Measurements from ENCODE around the gene C1orf56. TPM values are rescaled to one million over a fixed set of nuclear protein-coding genes. Genes with fewer than 3 reads are reported as not detected.

The C1orf56 gene
- polyA plus RNA-seq, 2 of the 4 experiments (the other 2 are of a cell fraction), result 2.9 to 6.6 TPM

GRCh38 chr1:151060657-151061421, 13.3 kb downstream of the C1orf56 start:
- FAIRE-seq (no peak), ATAC-seq (peak; percentile 1 to 48; a peak in 3 of 6 replicates), DNase-seq (ENCODE audit: low read depth in 1 of 2, low spot score in 1 of 2) (peak in 1 of 2 experiments; percentile 64)
- TF ChIP-seq MAFK (IDR thresholded peaks at IDR 0.05; ENCODE audit: partially characterized antibody), result peak; percentile 63
- no peak for TF ChIP-seq CHD2 (IDR thresholded peaks at IDR 0.05; ENCODE audit: low read length, partially characterized antibody)
- TF ChIP-seq EHMT2 (IDR thresholded peaks at IDR 0.05; ENCODE audit: low read depth), result no peak
- no peak for TF ChIP-seq HOXB13 (CRISPR knock-in tag; IDR thresholded peaks at IDR 0.05; ENCODE audit: low read depth)
- TF ChIP-seq CBX8 (IDR thresholded peaks at IDR 0.05), result no peak
- no peak for TF ChIP-seq TP53 (CRISPR knock-in tag; IDR thresholded peaks at IDR 0.05)
- TF ChIP-seq EP300 (IDR thresholded peaks at IDR 0.05), result no peak
- TF ChIP-seq MAX (IDR thresholded peaks at IDR 0.05), result peak; percentile 35; the same call in 1 of the 2 replicates
- no peak for TF ChIP-seq KDM1A (IDR thresholded peaks at IDR 0.05; ENCODE audit: low read depth)
- H3K9me3 ChIP-seq, result no peaks in the 10 kb centered on the region
- peak overlapping the region; percentile 90 for H3K4me3 ChIP-seq
- peak overlapping the region; percentile 98 for H3K4me2 ChIP-seq
- 2% methylated on average over 4 of the region's 4 CpGs for WGBS (ENCODE audit: missing lambda C conversion rate)
- H3K27ac ChIP-seq, result peak overlapping the region; percentile 98 to 100
- peaks cover 53% of the 10 kb centered on the region for H3K4me1 ChIP-seq
- POLR2A ChIA-PET, result interaction anchor here (0.8 to 5.6 kb wide), 5 partner anchors 9 to 13 kb away, joined by 3 to 34 read pairs (median 6); partner anchors contain the start of genes C1orf56 and GABPB2
- CTCF ChIA-PET, result interaction anchor here (1.0 to 7.8 kb wide), 15 partner anchors 11 to 96 kb away, joined by 3 to 86 read pairs (median 4); partner anchors contain the start of genes GABPB2, MINDY1, PRUNE1 and TNFAIP8L2

DNA sequence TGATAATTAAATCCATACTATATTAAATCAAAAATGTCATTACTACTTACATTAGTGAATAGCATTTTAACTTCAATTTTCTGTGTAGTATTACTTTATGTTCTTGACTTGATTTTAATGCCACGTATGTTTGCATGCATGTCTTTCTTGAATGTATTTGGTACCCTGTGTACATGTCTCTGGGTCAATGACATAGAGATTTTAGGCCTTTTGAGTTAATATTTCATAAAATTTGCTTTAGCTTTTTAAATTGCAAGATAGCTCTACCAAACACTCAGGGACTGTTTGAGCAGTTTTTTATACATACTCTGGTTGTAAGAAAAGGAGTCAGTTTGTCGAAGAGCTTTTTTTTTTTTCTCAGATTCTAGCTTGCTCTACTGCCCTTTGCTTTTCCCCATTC, 14.2 kb downstream of the C1orf56 start:
- H3K4me3 ChIP-seq, result peak overlapping the region; percentile 90
- 66% methylated on average over 2 of the region's 2 CpGs for WGBS (ENCODE audit: missing lambda C conversion rate)
- CTCF ChIA-PET, result interaction anchor here (0.6 to 7.8 kb wide), 8 partner anchors 12 to 774 kb away, joined by 3 to 86 read pairs (median 6); partner anchors contain the start of genes C1orf56, GABPB2 and TNFAIP8L2

More for the DNA sequence above, 14.2 kb downstream of the C1orf56 start:
- FAIRE-seq (no peak), DNase-seq (ENCODE audit: low read depth in 1 of 2, low spot score in 1 of 2) (no peak), ATAC-seq (no peak)
- peaks cover 44% of the 10 kb centered on the region for H3K4me1 ChIP-seq
- peak overlapping the region; percentile 98 to 100 for H3K27ac ChIP-seq
- H3K4me2 ChIP-seq, result peak overlapping the region; percentile 98
- no peaks in the 10 kb centered on the region for H3K9me3 ChIP-seq
- POLR2A ChIA-PET, result interaction anchor here (1.3 to 5.6 kb wide), 3 partner anchors 9 to 14 kb away, joined by 5 to 34 read pairs (median 11); partner anchors contain the start of genes C1orf56 and GABPB2
- TF ChIP-seq NPAS2 (CRISPR knock-in tag; IDR thresholded peaks at IDR 0.05; ENCODE audit: borderline replicate concordance), result no peak
- TF ChIP-seq TP53 (CRISPR knock-in tag; IDR thresholded peaks at IDR 0.05), result no peak
- no peak for TF ChIP-seq POLR2A (IDR thresholded peaks at IDR 0.05; ENCODE audit: low read length)
- no peak for TF ChIP-seq NR3C1 (IDR thresholded peaks at IDR 0.05)
- TF ChIP-seq SMC3 (IDR thresholded peaks at IDR 0.05), result no peak
- TF ChIP-seq, protein P1, sequence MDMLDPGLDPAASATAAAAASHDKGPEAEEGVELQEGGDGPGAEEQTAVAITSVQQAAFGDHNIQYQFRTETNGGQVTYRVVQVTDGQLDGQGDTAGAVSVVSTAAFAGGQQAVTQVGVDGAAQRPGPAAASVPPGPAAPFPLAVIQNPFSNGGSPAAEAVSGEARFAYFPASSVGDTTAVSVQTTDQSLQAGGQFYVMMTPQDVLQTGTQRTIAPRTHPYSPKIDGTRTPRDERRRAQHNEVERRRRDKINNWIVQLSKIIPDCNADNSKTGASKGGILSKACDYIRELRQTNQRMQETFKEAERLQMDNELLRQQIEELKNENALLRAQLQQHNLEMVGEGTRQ (IDR thresholded peaks at IDR 0.05), result no peak
- no peak for TF ChIP-seq TFCP2L1 (CRISPR knock-in tag; IDR thresholded peaks at IDR 0.05)
- no peak for TF ChIP-seq REST (IDR thresholded peaks at IDR 0.05)
- TF ChIP-seq HOXB5 (CRISPR knock-in tag; IDR thresholded peaks at IDR 0.05), result no peak
- TF ChIP-seq CHD2 (IDR thresholded peaks at IDR 0.05; ENCODE audit: low read length, partially characterized antibody), result no peak
- TF ChIP-seq HMGXB4 (CRISPR knock-in tag; IDR thresholded peaks at IDR 0.05; ENCODE audit: borderline replicate concordance), result no peak
- TF ChIP-seq CHD4 (IDR thresholded peaks at IDR 0.05; ENCODE audit: borderline replicate concordance), result no peak
- TF ChIP-seq, protein P2, sequence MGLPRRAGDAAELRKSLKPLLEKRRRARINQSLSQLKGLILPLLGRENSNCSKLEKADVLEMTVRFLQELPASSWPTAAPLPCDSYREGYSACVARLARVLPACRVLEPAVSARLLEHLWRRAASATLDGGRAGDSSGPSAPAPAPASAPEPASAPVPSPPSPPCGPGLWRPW (IDR thresholded peaks at IDR 0.05), result no peak
- no peak for TF ChIP-seq ZNF302 (CRISPR knock-in tag; IDR thresholded peaks at IDR 0.05)
- no peak for TF ChIP-seq FOXS1 (CRISPR knock-in tag; IDR thresholded peaks at IDR 0.05)
- no peak for TF ChIP-seq CBX2 (IDR thresholded peaks at IDR 0.05; ENCODE audit: borderline replicate concordance, low read depth)
- TF ChIP-seq, protein P3, sequence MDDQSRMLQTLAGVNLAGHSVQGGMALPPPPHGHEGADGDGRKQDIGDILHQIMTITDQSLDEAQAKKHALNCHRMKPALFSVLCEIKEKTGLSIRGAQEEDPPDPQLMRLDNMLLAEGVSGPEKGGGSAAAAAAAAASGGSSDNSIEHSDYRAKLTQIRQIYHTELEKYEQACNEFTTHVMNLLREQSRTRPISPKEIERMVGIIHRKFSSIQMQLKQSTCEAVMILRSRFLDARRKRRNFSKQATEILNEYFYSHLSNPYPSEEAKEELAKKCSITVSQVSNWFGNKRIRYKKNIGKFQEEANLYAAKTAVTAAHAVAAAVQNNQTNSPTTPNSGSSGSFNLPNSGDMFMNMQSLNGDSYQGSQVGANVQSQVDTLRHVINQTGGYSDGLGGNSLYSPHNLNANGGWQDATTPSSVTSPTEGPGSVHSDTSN (IDR thresholded peaks at IDR 0.05), result no peak
- no peak for TF ChIP-seq JUN (IDR thresholded peaks at IDR 0.05)
